Activated T-cell treated with anti-CD3 and anti-CD28 coated beads for 1 hour (primary cell): ENCODE results near the gene RHAG.

Experiments used
- DNase-seq: peaks from one replicate; pipeline ENCODE4 v3.0.0-alpha.2; 2020; ENCODE audit warnings: low read depth

RHAG gene

GRCh38 chr6:49564552-49564951 is 72.1 kb downstream of the RHAG start:
- no peak for DNase-seq

- DNase-seq, result no peak
These were observed 73.4 kb downstream of the RHAG start for GRCh38 chr6:49563006-49563886.

- no peak for DNase-seq
These were observed 78.4 kb downstream of the RHAG start for GRCh38 chr6:49558238-49558637.

GRCh38 chr6:49557177-49557576 is 79.5 kb downstream of the RHAG start:
- no peak for DNase-seq

GRCh38 chr6:49556429-49556837 is 80.2 kb downstream of the RHAG start:
- DNase-seq, result no peak

- no peak for DNase-seq
These were observed 80.7 kb downstream of the RHAG start for GRCh38 chr6:49555951-49556350.
